K562 (cell line): ENCODE data around the gene LANCL3. TPM values are rescaled to one million over a fixed set of nuclear protein-coding genes. Genes with fewer than 3 reads are reported as not detected.

Experiments used
- ATAC-seq: fragments of 200-7000 bp; cut with Tn5 transposase; 3 replicates; pipeline ENCODE4 v1.9.1; 2020; ENCODE audit warnings: moderate library complexity
- BruUV-seq: library from RNA; stranded (reverse); fragments of 400-500 nt; replicated peaks from 2 replicates; lab custom pipeline; 2021; lab: Mats Ljungman, UMichigan
- CTCF ChIA-PET: fragments of 300-600 bp; formaldehyde crosslinking; extraction: SDS; loops from one replicate; lab custom pipeline; 2021; ENCODE audit warnings: low intra/inter-chr PET ratio; lab: Yijun Ruan, JAX
- POLR2A ChIA-PET: fragments of 300-600, 350-650 bp; sonication (Branson Sonifier 250); formaldehyde crosslinking; extraction: SDS; loops from one replicate; lab custom pipeline; 2021; ENCODE audit warnings: antibody characterized with exemption, inconsistent platforms; lab: Yijun Ruan, JAX
- DNase-seq, 4 experiments: peaks; one replicate each; pipeline versions ENCODE4 v3.0.0 to v3.0.0-alpha.2; 2011 to 2018; ENCODE audit warnings: low spot score in 3 of 4, mixed read lengths in 3 of 4; ENCODE audit errors: extremely low read depth in 1 of 4
- FAIRE-seq: peaks from 2 replicates; lab custom pipeline; 2011; peaks lifted over from hg19 to GRCh38; lab: Jason Lieb, UNC
- H2AFZ ChIP-seq: 2 replicates; pipeline ENCODE4 v1.6.0; 2011; ENCODE audit warnings: low read depth, low read length, control low read depth, inconsistent platforms
- H3K27ac ChIP-seq: fragments of 200-600 bp; 3 replicates; pipeline ENCODE4 v1.8.0; 2011; ENCODE audit warnings: low read depth, mild to moderate bottlenecking, control low read depth, inconsistent platforms, low read length, moderate library complexity, mixed read lengths; ENCODE audit errors: extremely low read depth
- H3K27me3 ChIP-seq, 2 experiments: fragments of 300-600 bp in 1 of 2; 2 replicates in 1 of 2; 3 replicates in 1 of 2; pipeline versions ENCODE4 v1.6.0 to v1.8.0; 2011; ENCODE audit warnings: inconsistent platforms in 2 of 2, low read length in 2 of 2, mild to moderate bottlenecking in 1 of 2, mixed read lengths in 1 of 2, moderate library complexity in 1 of 2; ENCODE audit not compliant: control insufficient read depth in 2 of 2, insufficient read depth in 2 of 2
- H3K36me3 ChIP-seq: fragments of 300-600 bp; 3 replicates; pipeline ENCODE4 v1.8.0; 2011; ENCODE audit warnings: mild to moderate bottlenecking, low read length, inconsistent platforms; ENCODE audit not compliant: control insufficient read depth, insufficient read depth
- H3K4me1 ChIP-seq, 2 experiments: fragments of 200-600 bp in 1 of 2; replicated peaks in 1 of 2; 2 replicates in 1 of 2; 3 replicates in 1 of 2; pipeline versions ENCODE4 v1.5.1 to v1.8.0; 2011; ENCODE audit warnings: inconsistent platforms in 2 of 2, low read length in 2 of 2, mild to moderate bottlenecking in 1 of 2, mixed read lengths in 1 of 2, moderate library complexity in 1 of 2; ENCODE audit not compliant: control insufficient read depth in 2 of 2, insufficient read depth in 2 of 2
- H3K4me2 ChIP-seq: 2 replicates; pipeline ENCODE4 v1.6.1; 2011; ENCODE audit warnings: low read length, control low read depth, inconsistent platforms, mixed read lengths; ENCODE audit not compliant: insufficient read depth
- H3K4me3 ChIP-seq: fragments of 200-600 bp; sonication (generic), shearing (Covaris generic); 2 replicates; pipeline ENCODE4 v1.5.1; 2016; ENCODE audit warnings: control low read depth, inconsistent platforms
- H3K79me2 ChIP-seq: fragments of 200-600 bp; 3 replicates; pipeline ENCODE4 v1.8.0; 2011; ENCODE audit warnings: low read length, inconsistent platforms; ENCODE audit not compliant: control insufficient read depth, insufficient read depth
- H3K9ac ChIP-seq, 2 experiments: 2 replicates each; pipeline versions ENCODE4 v1.6.0 to v1.6.1; 2011; ENCODE audit warnings: low read depth in 2 of 2, low read length in 2 of 2, control low read depth in 1 of 2, inconsistent platforms in 1 of 2, mild to moderate bottlenecking in 1 of 2, mixed read lengths in 1 of 2; ENCODE audit not compliant: insufficient read depth in 1 of 2
- H3K9me1 ChIP-seq: one replicate; pipeline ENCODE4 v1.6.0; 2011; ENCODE audit warnings: inconsistent platforms, mild to moderate bottlenecking, low read length, moderate library complexity; ENCODE audit not compliant: control insufficient read depth, insufficient read depth
- H3K9me3 ChIP-seq: replicated peaks from 2 replicates; pipeline ENCODE4 v1.5.1; 2011; ENCODE audit warnings: low read depth, low read length, inconsistent platforms; ENCODE audit not compliant: control insufficient read depth, insufficient read depth
- H4K20me1 ChIP-seq: replicated peaks from 2 replicates; pipeline ENCODE4 v1.6.1; 2011; ENCODE audit warnings: low read length, inconsistent platforms, mixed read lengths; ENCODE audit not compliant: control insufficient read depth, insufficient read depth
- CBX8 ChIP-seq: fragments of 200-600 bp; sonication (generic); IDR thresholded peaks from 2 replicates; pipeline ENCODE4 v1.6.1; 2012; ENCODE audit warnings: borderline replicate concordance, mixed run types, low read depth, mild to moderate bottlenecking, moderate library complexity, mixed read lengths, low read length, control low read depth, inconsistent platforms; ENCODE audit not compliant: poor library complexity, severe bottlenecking; ENCODE audit errors: extremely low read depth
- CREB3 ChIP-seq: fragments of 450-650 bp; conservative IDR thresholded peaks from 2 replicates; pipeline ENCODE4 v1.6.1; 2016; ENCODE audit warnings: missing genetic modification characterization, low read depth, mild to moderate bottlenecking, missing compliant biosample characterization, moderate library complexity
- GABPB2 ChIP-seq: fragments of 250-450 bp; sonication (Bioruptor Pico); conservative IDR thresholded peaks from 2 replicates; pipeline ENCODE4 v1.5.1; 2021; ENCODE audit warnings: mild to moderate bottlenecking
- HDAC8 ChIP-seq: fragments of 450-650 bp; IDR thresholded peaks from 2 replicates; pipeline ENCODE4 v1.6.1; 2016; ENCODE audit warnings: mild to moderate bottlenecking, missing genetic modification characterization, moderate library complexity, missing compliant biosample characterization
- JUNB ChIP-seq: fragments of 450-650 bp; formaldehyde crosslinking; conservative IDR thresholded peaks from 2 replicates; pipeline ENCODE4 v1.4.0; 2020; ENCODE audit warnings: mild to moderate bottlenecking
- LARP7 ChIP-seq: fragments of 450-650 bp; IDR thresholded peaks from 2 replicates; pipeline ENCODE4 v1.6.1; 2016
- MCM2 ChIP-seq: fragments of 450-650 bp; IDR thresholded peaks from 2 replicates; pipeline ENCODE4 v1.6.1; 2017; ENCODE audit warnings: low read depth, mild to moderate bottlenecking
- POLR2G ChIP-seq: fragments of 200-400 bp; formaldehyde crosslinking; IDR thresholded peaks from 2 replicates; pipeline ENCODE4 v1.6.1; 2017; ENCODE audit warnings: low read depth, mild to moderate bottlenecking, antibody characterized with exemption, low read length, moderate library complexity
- POU5F1 ChIP-seq: fragments of 150-350 bp; IDR thresholded peaks from 2 replicates; pipeline ENCODE4 v1.6.1; 2014; ENCODE audit warnings: borderline replicate concordance, low read length, low read depth, mild to moderate bottlenecking; ENCODE audit not compliant: partially characterized antibody
- SAFB ChIP-seq: fragments of 200-400 bp; formaldehyde crosslinking; IDR thresholded peaks from 2 replicates; pipeline ENCODE4 v1.6.1; 2017; ENCODE audit warnings: low read depth, low read length, borderline replicate concordance
- SETDB1 ChIP-seq: IDR thresholded peaks from one replicate; pipeline ENCODE4 v1.6.1; 2012; ENCODE audit warnings: low read length, control low read depth, inconsistent platforms
- SMAD1 ChIP-seq: fragments of 150-350 bp; IDR thresholded peaks from 2 replicates; pipeline ENCODE4 v1.6.1; 2014; ENCODE audit warnings: low read length, low read depth; ENCODE audit not compliant: partially characterized antibody
- USF1 ChIP-seq: sonication (generic); formaldehyde crosslinking; IDR thresholded peaks from 2 replicates; pipeline ENCODE4 v1.9.0; 2022; ENCODE audit warnings: mild to moderate bottlenecking, missing genetic modification reagents
- ZBTB34 ChIP-seq: fragments of 250-450 bp; sonication (Bioruptor Pico); IDR thresholded peaks from 2 replicates; pipeline ENCODE4 v1.8.0; 2021; ENCODE audit warnings: mild to moderate bottlenecking, moderate library complexity
- ZNF12 ChIP-seq: sonication (generic); formaldehyde crosslinking; IDR thresholded peaks from 2 replicates; pipeline ENCODE4 v1.4.0; 2020; ENCODE audit warnings: mild to moderate bottlenecking, missing genetic modification reagents
- ZNF121 ChIP-seq: sonication (generic); formaldehyde crosslinking; conservative IDR thresholded peaks from 2 replicates; pipeline ENCODE4 v1.8.0; 2022; ENCODE audit warnings: missing genetic modification reagents
- ZNF76 ChIP-seq: fragments of 250-450 bp; sonication (Bioruptor Pico); IDR thresholded peaks from 2 replicates; pipeline ENCODE4 v1.4.0; 2020; ENCODE audit warnings: mild to moderate bottlenecking, moderate library complexity, borderline replicate concordance
- WGBS: fragments of 100-300 bp; shearing (Covaris generic); methylation state at CpG from one replicate; pipeline ENCODE4 v1.1.6; 2016; ENCODE audit warnings: low coverage, mixed read lengths; ENCODE audit not compliant: insufficient coverage; ENCODE audit errors: missing lambda C conversion rate; 5-methylcytosine and 5-hydroxymethylcytosine counted together
- in situ Hi-C: fragments of 300-500 bp; cut with MboI; formaldehyde crosslinking; loops from 4 replicates; pipeline ENCODE4 v1.15.0; 2018; ENCODE audit warnings: inconsistent platforms, mixed read lengths
- intact Hi-C: fragments of 100-400 bp; cut with micrococcal nuclease; formaldehyde crosslinking; loops from 2 replicates; pipeline ENCODE4 v1.14.2; 2022
- polyA plus RNA-seq, 8 experiments: library from polyadenylated mRNA; depleted of rRNA in 4 of 8; stranded (reverse) in 5 of 8; unstranded in 3 of 8; fragments of >200 nt; fragmentation: Nextera tagmentation in 2 of 8; fragmentation: Illumina TruSeq in 1 of 8; extraction: Ambion mirVana in 2 of 8; extraction: Trizol in 1 of 8; gene quantifications; 2 replicates each; pipeline versions ENCODE4 v1.2.1 to v1.2.3, GENCODE V29; 2011 to 2014; ENCODE audit warnings: inconsistent platforms in 1 of 8, missing spikeins in 1 of 8
- total RNA-seq, 7 experiments: library from RNA; depleted of rRNA in 6 of 7; stranded (reverse); fragments of >200 nt in 6 of 7; fragmentation: Illumina TruSeq in 2 of 7; extraction: Trizol in 2 of 7; gene quantifications; 2 replicates each; pipeline versions ENCODE4 v1.2.1 to v1.2.3, GENCODE V29; 2011 to 2021; ENCODE audit warnings: low replicate concordance in 1 of 7

LANCL3 gene
- total and polyA plus RNA-seq, 9 of the 15 experiments (the other 6 are each of a cell fraction or from before 2014, with no cell fraction given), result 0.41 to 1.5 (median 0.58) TPM

- ATAC-seq (no peak), FAIRE-seq (no peak), DNase-seq (no peak)
- in situ Hi-C loops (no loop called here), intact Hi-C loops (no loop called here)
- no peaks in the 10 kb centered on the region for H3K27me3 ChIP-seq
- no peaks in the 10 kb centered on the region for H4K20me1 ChIP-seq
- H3K9ac ChIP-seq, result no peak overlapping the region
- H3K79me2 ChIP-seq, result no peaks in the 10 kb centered on the region
- H2AFZ ChIP-seq, result no peak overlapping the region
- no peak overlapping the region for H3K4me2 ChIP-seq
- no TSS peak for BruUV-seq
- ChIA-PET POLR2A (no interaction called here), CTCF (no interaction called here)
- H3K4me1 ChIP-seq, result no peaks in the 10 kb centered on the region; a peak in 2 of 5 replicates
- H3K9me1 ChIP-seq, result no peaks in the 10 kb centered on the region
- H3K36me3 ChIP-seq, result no peaks in the 10 kb centered on the region
- no peaks in the 10 kb centered on the region for H3K9me3 ChIP-seq
- TF ChIP-seq JUNB (CRISPR knock-in tag) (no peak), USF1 (no peak), HDAC8 (tag) (no peak), ZNF12 (CRISPR knock-in tag) (no peak), MCM2 (no peak), ZNF76 (no peak), ZNF121 (CRISPR knock-in tag) (no peak), CBX8 (no peak), SMAD1 (no peak), LARP7 (no peak), SAFB (no peak), POU5F1 (no peak), ZBTB34 (no peak), POLR2G (no peak), SETDB1 (no peak), GABPB2 (no peak), CREB3 (no peak)
- H3K4me3 ChIP-seq, result no peak overlapping the region
- H3K27ac ChIP-seq, result no peak overlapping the region
- WGBS, result 73% methylated on average over 4 of the region's 4 CpGs
Observed at GRCh38 chrX:37662181-37662580, 90.7 kb downstream of the LANCL3 start.
